Measurements from ENCODE around the gene CES5A.

The CES5A gene

GRCh38 chr16:55834049-55834448, 41.1 kb downstream of the CES5A start:
- Histone ChIP-seq H4K20me1 (ENCODE audit: insufficient read depth, low read length) (no peaks in the 10 kb centered on the region), H3K27ac (ENCODE audit: low read length) (no peak overlapping the region), H3K79me2 (ENCODE audit: insufficient read depth, low read length) (no peaks in the 10 kb centered on the region), H3K4me2 (ENCODE audit: insufficient read depth, low read length) (no peak overlapping the region), H3K36me3 (ENCODE audit: insufficient read depth, low read length) (no peaks in the 10 kb centered on the region), H3K4me3 (ENCODE audit: low read depth in 1 of 2, low read length in 2 of 2) (no peak overlapping the region), H3K27me3 (ENCODE audit: insufficient read depth, low read length, poor library complexity) (peaks cover 12% of the 10 kb centered on the region), H3K4me1 (ENCODE audit: insufficient read depth, low read length) (no peaks in the 10 kb centered on the region), H3K9me3 (ENCODE audit: insufficient read depth, low read length, severe bottlenecking) (no peaks in the 10 kb centered on the region), H3K9ac (ENCODE audit: low read depth, low read length) (no peak overlapping the region), H2AFZ (ENCODE audit: low read depth, low read length) (no peak overlapping the region)
- ATAC-seq (ENCODE audit: insufficient read depth, low read depth) = no peak
- DNase-seq = no peak
- TF ChIP-seq CTCF (IDR thresholded peaks at IDR 0.05; ENCODE audit: borderline replicate concordance, extremely low read depth, low read length, poor library complexity, severe bottlenecking) (no peak), EZH2 (IDR thresholded peaks at IDR 0.05; ENCODE audit: borderline replicate concordance, low read depth, low read length, severe bottlenecking) (no peak)

DNA sequence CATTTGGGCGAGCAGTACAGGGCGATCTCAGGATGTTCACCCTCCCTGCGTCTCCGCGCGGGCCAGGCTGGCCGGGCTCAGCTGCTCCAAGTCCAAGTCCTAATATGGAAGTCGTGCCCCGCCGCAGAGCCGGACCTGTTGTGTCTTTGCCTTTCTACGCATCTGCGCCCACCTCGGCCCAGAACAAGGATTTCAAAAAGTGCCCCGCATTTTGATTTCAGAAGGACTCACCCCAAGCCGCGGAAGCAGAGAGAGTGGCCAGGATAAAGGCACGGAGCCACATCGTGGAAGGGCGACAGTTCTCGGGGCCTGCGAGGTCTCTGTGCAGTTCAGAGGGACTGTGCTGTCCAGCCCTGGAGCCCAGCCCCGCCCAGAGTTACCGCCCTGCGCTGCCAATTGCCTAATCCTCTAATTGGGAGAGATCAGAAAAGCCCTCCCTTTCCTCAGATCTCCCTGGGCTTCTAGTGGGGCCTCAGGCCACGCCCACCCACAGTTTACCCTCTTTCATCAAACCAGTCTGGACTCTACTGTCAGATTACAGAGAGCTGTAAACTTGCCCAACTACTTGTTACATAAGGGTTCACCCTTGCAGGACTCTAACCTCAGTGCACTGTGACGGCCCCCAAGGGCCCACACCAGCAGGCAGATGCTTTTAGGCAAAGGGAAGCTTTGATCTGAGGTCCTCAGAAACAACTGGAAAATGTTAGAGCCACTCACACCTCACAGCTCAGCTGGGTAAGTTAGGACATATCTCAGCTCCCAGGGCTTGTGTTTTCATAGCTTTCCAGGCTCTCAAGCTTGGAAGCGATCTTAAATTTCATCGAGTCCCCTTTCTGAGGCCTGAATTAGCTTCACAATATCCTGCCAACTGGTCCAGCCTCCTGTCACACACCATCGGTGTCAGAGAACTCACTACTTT, 42.1 kb downstream of the CES5A start, which contains the start of gene CES1:
Gene CES1 (minus strand): TSS at position 324 of the 919 bp plus-strand sequence. CDS start 41 bp downstream, at position 283.
- Histone ChIP-seq H3K27me3 (ENCODE audit: insufficient read depth, low read length, poor library complexity) (peaks cover 9% of the 10 kb centered on the region), H3K4me3 (ENCODE audit: low read depth in 1 of 2, low read length in 2 of 2) (no peak within 1 kb of the TSS), H3K9me3 (ENCODE audit: insufficient read depth, low read length, severe bottlenecking) (no peaks in the 10 kb centered on the region), H3K4me1 (ENCODE audit: insufficient read depth, low read length) (no peaks in the 10 kb centered on the region), H4K20me1 (ENCODE audit: insufficient read depth, low read length) (no peaks in the 10 kb centered on the region), H3K9ac (ENCODE audit: low read depth, low read length) (no peak within 1 kb of the TSS), H3K27ac (ENCODE audit: low read length) (no peak within 1 kb of the TSS), H2AFZ (ENCODE audit: low read depth, low read length) (no peak within 1 kb of the TSS), H3K36me3 (ENCODE audit: insufficient read depth, low read length) (no peaks in the 10 kb centered on the region), H3K4me2 (ENCODE audit: insufficient read depth, low read length) (no peak within 1 kb of the TSS), H3K79me2 (ENCODE audit: insufficient read depth, low read length) (no peaks in the 10 kb centered on the region)
- no peak for TF ChIP-seq CTCF (IDR thresholded peaks at IDR 0.05; ENCODE audit: borderline replicate concordance, extremely low read depth, low read length, poor library complexity, severe bottlenecking)
- TF ChIP-seq EZH2 (IDR thresholded peaks at IDR 0.05; ENCODE audit: borderline replicate concordance, low read depth, low read length, severe bottlenecking) = no peak
- DNase-seq (no peak), ATAC-seq (ENCODE audit: insufficient read depth, low read depth) (no peak; the same call in 2 of the 3 replicates)

GRCh38 chr16:55832425-55832772, 42.8 kb downstream of the CES5A start:
- no peaks in the 10 kb centered on the region for H3K79me2 ChIP-seq (ENCODE audit: insufficient read depth, low read length)
- no peak overlapping the region for H3K27ac ChIP-seq (ENCODE audit: low read length)
- H3K36me3 ChIP-seq (ENCODE audit: insufficient read depth, low read length) = no peaks in the 10 kb centered on the region
- peaks cover 6% of the 10 kb centered on the region for H3K27me3 ChIP-seq (ENCODE audit: insufficient read depth, low read length, poor library complexity)
- H2AFZ ChIP-seq (ENCODE audit: low read depth, low read length) = no peak overlapping the region
- H3K4me2 ChIP-seq (ENCODE audit: insufficient read depth, low read length) = no peak overlapping the region
- H3K9ac ChIP-seq (ENCODE audit: low read depth, low read length) = no peak overlapping the region
- ATAC-seq (ENCODE audit: insufficient read depth, low read depth) = no peak
- DNase-seq = no peak
- H4K20me1 ChIP-seq (ENCODE audit: insufficient read depth, low read length) = no peaks in the 10 kb centered on the region
- no peaks in the 10 kb centered on the region for H3K4me1 ChIP-seq (ENCODE audit: insufficient read depth, low read length)
- no peak overlapping the region for H3K4me3 ChIP-seq (ENCODE audit: low read depth in 1 of 2, low read length in 2 of 2)
- no peak for TF ChIP-seq CTCF (IDR thresholded peaks at IDR 0.05; ENCODE audit: borderline replicate concordance, extremely low read depth, low read length, poor library complexity, severe bottlenecking)
- no peak for TF ChIP-seq EZH2 (IDR thresholded peaks at IDR 0.05; ENCODE audit: borderline replicate concordance, low read depth, low read length, severe bottlenecking)
- H3K9me3 ChIP-seq (ENCODE audit: insufficient read depth, low read length, severe bottlenecking) = no peaks in the 10 kb centered on the region

All from DND-41 (cell line).